ENCODE data around the gene MYO5C.
A peak's percentile ranks its signal among the peaks of the same experiment; 100 is the strongest.
"Not testable (repeated sequence)": the region's sequence is repeated elsewhere in the genome, so short reads cannot be mapped to it uniquely, and the experiment has no call there.

MYO5C gene

DNA sequence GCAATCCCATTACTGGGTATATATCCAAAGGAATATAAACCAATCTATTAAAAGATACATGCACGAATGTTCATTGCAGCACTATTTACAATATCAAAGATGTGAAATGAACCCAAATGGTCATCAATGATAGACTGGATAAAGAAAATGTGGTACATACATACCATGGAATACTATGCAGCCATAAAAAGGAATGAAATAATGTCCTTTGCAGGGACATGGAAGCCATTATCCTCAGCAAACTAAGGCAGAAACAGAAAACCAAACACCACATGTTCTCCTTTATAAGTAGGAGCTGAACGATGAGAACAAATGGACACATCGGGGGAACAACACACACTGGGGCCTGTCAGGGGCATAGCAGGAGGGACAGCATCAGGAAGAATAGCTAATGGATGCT, 125.4 kb downstream of the MYO5C start:
- not testable (repeated sequence) for DNase-seq (ENCODE audit: low spot score)

DNA sequence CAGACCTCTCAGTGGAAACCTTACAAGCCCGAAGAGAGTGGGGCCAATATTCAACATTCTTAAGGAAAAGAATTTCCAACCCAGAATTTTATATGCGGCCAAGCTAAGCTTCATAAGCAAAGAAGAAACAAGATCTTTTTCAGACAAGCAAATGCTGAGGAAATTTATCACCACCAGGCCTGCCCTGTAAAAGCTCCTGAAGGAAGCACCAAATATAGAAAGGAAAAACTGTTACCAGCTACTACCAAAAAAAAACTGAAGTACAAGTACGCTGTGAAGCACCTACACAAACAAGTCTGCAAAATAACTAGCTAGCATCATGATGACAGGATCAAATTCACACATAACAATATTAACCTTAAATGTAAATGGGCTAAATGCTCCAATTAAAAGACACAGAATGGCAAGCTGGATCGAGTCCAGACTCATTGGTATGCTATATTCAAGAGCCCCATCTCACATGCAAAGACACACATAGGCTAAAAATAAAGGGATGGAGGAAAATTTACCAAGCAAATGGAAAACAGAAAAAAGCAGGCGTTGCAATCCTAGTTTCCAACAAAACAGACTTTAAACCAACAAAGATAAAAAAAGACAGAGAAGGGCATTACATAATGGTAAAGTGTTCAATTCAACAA, 130.0 kb downstream of the MYO5C start:
- not testable (repeated sequence) for DNase-seq (ENCODE audit: low spot score)

DNA sequence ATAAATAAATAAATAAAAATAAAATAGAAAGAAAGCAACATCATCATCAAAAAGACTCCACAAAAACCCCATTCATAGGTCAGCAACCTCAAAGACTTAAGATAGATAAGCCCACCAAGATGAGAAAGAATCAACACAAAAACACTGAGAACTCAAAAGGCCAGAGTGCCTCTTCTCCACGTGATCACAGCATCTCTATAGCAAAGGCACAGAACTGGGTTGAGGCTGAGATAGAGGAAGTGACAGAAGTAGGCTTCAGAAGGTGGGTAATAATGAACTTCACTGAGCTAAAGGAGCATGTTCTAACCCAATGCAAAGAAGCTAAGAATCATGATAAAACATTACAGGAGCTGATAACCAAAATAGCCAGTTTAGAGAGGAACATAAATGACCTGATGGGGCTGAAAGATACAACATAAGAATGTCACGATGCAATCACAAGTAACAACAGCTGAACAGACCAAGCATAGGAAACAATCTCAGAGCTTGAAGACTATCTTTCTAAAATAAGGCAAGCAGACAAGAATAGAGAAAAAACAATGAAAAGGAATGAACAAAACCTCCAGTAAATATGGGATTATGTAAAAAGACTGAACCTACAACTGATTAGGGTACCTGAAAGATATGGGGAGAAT, 130.9 kb downstream of the MYO5C start:
- peak; percentile 63 for DNase-seq (ENCODE audit: low spot score)

DNA sequence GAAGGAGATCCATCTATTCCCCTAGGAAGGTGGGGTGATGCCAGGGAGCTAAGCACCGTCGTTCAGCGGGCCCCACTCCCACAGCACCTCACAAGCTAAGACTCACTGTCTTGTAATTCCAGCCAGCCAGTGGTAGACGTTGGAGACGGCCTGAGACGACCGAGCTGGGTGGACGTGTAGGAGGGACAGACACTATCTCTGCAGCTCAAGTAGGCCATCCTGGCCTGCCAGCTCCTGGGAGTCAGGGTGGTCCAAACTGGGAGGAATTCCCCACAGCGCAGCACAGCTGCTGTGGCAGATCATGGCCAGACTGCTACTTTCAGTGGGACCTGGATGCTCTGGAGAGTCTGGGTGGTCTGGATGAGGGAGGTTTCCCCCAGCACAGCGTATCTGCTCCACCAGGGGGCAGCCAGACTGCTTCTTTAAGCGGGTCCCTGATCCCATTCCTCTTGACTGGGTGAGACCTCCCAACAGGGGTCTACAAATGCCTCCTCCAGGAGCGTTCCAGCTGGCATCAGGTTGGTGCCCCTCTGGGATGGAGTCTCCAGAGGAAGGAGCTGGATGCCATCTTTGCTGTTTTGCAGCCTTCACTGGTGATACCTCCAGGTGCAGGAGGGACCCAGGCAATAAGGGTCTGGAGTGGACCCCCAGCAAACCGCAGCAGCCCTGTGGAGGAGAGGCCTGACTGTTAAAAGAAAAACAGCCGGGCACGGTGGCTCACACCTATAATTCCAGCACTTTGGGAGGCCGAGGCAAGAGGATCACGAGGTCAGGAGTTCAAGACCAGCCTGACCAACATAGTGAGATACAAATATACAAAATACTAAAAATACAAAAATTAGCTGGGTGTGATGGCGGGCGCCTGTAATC, 132.0 kb downstream of the MYO5C start:
- DNase-seq (ENCODE audit: low spot score): peak; percentile 44

DNA sequence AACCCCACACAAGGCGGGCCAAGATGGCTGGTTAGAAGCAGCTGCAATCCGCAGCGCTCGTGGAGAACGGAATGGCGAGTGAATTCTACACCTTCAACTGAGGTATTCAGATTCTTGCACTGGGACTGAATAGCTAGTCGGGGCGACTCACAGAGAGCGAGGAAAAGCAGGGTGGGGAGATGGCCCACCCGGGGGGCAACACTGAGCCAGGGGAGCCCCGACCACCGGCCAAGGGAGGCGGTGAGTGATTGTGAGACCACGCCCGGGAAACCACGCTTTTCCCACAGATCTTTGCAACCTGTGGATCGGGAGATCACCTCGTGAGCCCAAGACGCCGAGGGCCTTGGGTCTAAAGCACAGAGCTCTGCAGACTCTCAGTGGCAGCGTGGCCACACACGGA, 132.7 kb downstream of the MYO5C start:
- DNase-seq (ENCODE audit: low spot score): no peak

DNA sequence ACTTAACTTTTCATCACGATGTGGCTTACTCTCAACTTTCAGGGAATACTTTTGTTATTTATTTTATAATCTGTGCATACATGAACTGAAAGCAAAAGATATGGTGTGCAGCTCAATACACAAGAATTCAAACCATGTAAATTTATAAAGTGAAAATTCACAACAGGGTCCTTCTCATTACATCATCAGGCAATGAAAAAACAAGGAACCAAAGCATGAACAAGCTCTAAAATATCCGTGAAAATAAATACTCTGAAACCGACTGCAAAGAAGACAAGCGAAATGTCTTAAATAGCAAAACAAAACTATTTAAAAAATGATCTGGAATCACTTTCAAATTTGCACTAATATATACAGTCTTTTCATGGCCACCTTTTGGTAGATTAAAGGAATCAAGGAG, 133.3 kb downstream of the MYO5C start:
- DNase-seq (ENCODE audit: low spot score): no peak

DNA sequence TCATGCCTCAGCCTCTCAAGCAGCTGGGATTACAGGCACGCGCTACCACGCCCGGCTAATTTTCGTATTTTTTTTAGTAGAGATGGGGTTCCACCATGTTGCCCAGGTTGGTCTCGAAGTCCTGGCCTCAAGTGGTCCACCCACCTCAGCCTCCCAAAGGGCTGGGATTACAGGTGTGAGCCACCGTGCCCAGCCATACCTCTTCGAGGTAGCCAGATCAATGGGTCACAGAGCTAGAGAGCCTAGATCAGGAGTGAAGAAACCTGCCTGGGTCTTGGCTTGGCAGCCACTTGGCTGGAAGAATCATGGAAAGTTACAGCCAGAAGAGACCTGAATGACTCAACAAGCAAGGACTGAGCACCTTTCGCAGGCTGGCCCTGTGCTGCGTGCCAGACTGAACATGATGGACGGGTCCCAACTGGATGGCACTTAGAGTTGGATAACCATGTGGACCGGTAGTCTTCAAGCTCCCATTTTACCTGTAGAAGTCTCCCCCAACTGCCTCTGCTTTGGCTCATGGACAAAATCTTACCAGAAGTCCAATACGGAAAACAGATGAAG, 134.1 kb downstream of the MYO5C start:
- no peak for DNase-seq (ENCODE audit: low spot score)

DNA sequence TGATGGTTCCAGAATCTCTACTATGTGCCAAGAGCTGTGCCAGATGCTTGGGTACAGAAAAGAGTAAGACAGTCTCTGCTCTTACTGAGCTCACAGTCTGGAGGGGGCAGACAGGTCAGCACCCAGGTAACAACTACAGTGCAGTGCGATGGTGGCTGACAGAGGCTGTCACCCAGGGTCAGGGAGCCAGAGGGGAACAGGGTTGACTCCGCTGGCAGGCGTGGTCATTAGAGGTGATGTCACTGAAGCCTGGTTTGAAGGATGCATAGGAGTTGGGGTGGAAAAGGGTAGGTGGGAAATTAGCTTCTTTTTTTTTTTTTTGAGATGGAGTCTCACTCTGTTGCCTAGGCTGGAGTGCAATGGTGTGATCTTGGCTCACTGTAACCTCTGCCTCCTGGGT, 136.0 kb downstream of the MYO5C start:
- no peak for DNase-seq (ENCODE audit: low spot score)

DNA sequence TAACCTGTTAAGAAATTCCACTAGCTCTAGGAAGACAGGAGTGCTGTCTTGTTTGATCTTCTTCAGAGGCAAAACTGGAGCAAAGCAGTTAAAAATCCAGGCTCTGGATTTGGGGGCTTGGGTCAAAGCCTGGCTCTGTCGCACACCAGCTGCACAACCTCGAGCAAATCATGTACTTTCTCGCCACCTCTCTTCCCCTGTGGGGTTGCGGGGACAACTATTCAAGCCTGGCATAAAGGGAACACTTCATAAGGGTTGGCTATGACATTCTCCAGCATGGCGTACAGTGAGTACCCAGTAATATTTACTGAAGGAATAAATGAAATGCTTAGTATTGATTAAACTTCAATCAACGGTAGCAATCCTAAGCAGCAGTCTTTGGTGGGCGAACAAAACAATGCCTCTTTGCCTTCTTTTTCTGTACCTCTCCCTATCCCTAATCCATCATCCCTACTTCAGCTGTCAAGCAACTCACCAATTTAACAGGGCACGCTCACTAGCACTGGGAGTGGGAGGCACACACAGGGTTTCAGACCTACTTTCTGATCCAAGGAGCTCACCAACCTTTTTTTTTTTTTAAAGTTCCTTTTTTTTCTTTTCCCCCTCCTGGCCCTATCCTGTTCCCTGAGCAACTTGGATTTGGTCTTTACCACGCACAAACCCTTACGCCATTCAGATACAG, 137.4 kb downstream of the MYO5C start:
- DNase-seq (ENCODE audit: low spot score): no peak

DNA sequence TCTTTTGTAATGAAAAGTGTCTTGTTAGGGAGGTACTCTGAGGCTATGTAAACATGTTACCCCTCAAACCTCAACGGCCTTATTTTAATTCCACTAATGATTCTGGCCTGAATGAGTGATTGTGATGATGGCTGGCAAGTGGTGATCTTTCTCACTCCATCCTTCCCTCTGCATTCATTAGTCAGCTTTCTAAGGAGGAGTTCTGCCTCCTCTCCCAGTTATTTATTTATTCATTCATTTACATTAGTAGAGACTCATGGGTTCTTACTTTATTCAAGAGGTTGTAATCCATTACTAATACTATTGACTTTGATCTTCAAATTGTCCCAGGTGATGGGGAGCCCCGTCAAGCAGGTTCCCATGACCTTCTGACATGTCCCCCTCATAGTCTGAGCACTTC, 139.7 kb downstream of the MYO5C start:
- no peak for DNase-seq (ENCODE audit: low spot score)

DNA sequence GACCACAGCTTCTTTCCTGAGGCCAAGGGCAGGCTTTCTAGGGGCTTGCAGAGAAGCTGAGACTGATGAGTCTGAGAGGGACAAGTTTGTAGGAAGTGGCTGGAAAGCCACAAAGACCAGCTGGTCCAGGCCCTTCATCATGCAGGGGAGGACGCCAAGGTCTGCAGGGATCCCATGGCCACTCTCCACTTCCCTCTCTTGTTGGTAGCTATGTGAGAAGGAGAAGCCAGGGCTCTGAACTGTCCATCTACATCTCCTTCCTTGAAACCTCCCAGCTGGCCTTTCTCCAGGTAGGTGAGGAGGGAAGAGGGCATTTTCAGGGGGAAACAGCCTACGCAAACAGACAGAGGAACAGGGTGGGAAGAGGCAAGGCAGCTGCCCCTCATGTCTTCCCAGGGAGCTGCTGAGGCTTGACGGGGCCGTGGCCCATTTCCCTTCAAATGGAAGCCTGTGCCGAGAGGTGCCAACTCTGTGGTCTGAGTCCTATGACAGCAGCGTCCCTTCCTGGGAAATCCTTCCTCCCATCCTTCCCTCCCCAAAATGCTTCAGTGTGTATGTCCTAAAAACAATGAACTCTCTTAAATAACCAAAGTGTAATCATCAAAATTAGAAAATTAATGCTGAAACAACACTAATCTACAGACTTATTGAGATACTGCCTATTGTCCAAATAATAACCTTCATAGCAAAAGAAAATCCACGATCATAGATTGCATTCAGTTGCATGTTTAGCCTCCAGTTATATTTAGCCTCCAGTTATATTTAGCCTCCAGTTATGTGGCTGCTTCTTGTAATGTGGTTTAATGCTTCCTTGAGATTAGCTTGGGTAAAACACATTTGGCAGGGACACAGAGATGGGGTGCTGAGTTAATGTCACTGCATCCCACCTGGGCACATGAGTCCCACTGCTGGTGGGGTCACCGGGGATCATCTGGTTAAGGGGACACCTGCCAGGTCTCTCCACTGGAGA, 140.4 kb downstream of the MYO5C start:
- no peak for DNase-seq (ENCODE audit: low spot score)

DNA sequence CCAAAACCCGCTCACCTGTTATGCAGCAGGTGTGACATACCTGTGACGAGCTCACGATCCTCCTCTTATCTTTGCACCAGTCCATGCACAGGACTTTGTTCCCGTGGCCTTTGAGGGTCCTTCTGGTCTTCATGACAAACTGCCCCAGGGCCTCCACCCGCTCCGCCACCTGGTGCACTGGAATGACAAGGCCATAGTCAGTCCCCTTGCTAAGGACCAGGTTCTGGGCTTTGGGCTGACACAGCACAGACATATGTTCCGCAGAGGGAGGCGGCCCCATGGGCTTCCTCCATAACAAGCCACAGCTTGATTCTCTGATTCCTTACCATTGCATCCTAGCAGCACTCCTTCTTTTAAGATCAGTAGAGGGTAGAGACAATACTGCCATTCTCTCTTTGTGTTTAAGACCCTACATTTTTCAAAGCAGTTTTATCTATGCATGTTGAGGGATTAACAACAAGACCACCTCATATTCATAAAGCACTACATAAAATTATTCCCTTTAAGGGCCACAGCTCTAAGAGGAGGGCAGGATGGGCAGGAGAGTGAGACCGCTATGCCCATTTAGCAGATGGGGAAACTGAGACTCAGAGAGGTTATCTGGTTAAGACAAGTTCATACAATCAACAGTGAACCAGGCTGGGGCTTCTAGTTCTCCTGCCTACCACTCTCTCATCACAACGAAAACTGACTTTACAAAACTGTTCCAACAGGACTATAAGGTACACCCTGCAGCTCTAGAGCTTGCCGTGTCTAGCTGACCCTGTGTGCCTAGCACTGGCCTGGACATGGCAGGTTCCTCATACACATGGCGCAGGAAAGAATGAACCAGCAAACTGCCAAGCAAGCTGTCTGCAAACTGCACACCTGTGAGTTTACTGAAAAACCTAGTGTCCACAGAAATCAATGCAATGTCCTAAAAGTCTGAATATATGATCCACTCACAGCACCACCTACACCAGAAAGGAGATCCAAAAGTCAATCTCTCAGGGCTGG, 141.4 kb downstream of the MYO5C start:
- no peak for DNase-seq (ENCODE audit: low spot score)

DNA sequence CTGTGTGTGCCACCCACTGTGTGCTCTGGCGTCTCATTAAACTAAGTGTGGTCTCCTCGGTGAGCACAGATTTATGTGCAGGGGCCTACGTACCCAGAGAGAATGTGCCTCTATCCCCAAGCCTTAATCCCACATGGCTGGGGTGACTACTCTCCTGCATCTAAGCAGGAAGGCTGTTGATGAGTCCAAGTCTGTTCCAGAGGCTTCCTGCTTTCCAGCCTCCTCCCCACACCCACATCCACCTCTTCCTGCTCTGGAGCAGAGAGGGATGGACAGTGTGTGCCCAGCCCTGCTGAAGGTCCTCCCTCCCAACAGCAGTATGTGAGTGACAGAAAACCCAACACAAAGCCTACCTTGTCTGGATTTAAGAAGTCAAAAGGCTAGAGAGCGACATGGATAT, 144.3 kb downstream of the MYO5C start:
- DNase-seq (ENCODE audit: low spot score): no peak

DNA sequence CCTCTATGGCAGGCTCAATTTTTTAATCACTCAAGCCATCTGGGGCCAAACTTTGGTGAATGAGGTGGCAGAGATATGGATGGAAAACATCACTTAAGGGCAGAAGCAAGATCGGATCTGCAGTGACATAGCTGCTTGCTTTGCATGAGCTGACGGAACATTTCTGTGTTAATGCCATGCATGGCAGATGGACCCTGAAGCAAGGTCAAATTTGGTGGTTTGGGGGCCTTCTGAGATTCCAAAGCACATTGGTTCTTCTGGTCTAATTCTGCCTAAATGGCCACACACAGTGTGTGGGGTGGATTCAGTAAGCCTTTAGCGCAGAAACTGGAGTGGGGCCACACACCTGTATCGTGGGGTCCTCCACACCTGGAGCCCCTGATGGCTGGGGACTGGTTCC, 144.7 kb downstream of the MYO5C start:
- DNase-seq (ENCODE audit: low spot score): peak; percentile 35

DNA sequence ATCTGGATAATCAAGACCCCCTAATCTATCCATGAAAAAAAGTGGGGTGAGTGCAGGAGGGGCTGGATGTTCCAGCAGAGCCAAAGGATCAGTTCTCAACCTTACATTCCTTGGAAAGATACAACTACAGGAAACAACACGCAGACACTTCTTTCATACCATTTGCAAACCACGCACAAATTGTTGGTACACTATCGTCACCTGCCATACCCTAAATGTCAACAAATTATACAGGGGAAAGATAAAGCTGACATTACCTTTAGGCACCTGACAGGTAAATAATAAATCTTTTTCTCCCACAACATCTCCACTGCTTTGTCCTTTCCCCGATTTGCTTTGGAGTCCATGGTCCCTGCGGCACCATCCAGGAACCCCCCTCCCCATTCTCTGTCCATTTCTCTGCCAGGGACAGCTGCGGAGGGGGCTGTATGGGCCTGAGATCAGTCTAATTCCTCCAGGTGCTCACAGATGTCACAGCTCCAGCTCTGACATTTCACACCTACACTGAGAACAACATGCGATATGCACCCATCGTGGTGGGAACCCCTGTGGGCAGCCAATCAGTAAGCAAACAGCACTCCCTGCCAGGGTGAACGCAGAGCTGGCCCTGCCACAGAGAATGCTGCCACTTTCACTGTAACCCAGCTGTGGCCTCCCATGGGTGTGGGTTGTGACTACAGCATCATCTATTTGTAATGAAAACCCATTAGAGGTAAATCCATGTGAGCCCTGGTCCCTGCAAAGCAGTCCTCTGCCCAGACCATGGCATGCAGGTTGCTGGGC, 145.4 kb downstream of the MYO5C start:
- DNase-seq (ENCODE audit: low spot score): no peak

DNA sequence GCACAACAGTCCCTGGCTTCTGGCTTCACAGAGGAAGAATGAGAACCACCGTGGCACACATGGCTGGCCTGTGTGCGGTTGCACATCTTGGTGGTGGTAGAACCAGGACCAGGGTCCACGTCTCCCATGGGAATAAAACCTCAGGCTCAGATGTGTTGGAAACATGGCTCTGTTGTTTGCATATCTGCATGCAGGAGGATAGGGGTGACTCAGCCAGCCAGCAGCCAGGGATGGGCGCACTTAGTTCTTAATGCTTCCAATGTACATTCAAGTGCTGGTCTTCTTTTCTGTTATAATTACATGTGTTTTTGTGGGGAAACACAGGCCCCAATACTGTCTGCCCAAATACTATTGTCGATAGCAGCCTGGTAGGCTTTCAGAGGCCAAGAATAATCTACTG, 147.2 kb downstream of the MYO5C start:
- DNase-seq (ENCODE audit: low spot score): no peak

DNA sequence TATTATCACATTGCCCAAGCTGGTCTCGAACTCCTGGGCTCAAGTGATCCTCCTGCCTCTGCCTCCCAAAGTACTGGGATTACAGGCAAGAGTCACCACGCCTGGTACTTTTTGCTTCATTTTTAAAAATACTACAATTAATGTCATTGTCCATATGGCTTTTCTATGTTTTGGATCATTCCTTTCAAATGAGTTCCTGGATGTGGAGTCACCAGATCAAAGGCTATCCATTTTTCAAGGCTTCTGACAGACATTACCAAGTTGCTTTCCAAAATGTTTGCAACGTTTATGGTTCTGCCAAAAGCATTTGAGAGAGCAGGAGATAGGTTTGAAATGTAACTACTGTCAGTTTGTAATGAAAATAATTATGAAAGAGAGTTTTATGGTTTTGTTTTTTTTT, 148.8 kb downstream of the MYO5C start:
- DNase-seq (ENCODE audit: low spot score): no peak

DNA sequence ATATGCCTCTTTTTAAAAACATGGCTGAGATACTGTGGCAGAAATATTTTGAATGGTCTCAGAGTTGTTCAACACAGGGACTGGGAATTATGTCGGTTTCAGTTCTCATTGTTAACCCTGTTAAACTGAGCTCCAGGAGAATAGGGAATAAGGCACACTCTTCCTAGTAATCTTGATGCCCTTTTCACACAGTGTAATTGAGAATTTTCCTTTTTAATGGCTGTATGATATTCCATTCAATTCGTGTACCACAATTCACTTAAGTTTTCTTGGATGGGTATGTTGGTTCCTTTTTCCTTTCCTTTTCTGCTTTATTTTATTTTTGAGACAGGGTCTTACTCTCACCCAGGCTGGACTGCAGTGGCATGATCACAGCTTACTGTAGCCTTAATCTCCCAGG, 149.3 kb downstream of the MYO5C start:
- no peak for DNase-seq (ENCODE audit: low spot score)

DNA sequence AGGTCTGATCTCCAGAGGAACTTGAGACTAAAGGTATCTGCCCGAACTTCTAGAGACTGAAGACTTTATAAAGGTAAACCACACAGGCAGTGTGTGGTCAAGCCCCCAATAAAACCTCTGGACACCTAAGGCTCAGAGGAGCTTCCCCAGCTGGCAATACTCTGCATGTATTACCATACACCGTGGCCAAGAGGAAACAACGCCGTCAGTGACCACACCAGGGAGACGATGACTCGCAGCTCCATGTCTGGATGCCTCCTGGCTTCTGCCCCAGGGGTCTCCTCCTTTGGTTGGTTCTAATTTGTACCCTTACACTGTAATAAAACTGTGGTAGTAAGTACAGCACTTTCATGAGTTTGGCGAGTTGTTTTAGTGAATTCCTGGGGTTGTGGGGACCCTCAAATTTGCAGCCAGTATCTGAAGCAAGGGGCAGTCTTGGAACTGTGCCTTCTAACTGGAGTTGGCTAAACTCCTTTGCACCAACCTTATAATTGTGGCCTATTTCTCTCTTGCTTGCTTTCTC, 150.9 kb downstream of the MYO5C start:
- no peak for DNase-seq (ENCODE audit: low spot score)
